GM18867 (cell line): ENCODE results near the gene CELF5.
"Not testable (repeated sequence)": the region's sequence is repeated elsewhere in the genome, so short reads cannot be mapped to it uniquely, and the experiment has no call there.

Source experiments
- ATAC-seq: cut with Tn5 transposase; IDR thresholded peaks from one replicate; pipeline ENCODE4 v1.9.1; 2021; ENCODE audit warnings: mild to moderate bottlenecking, moderate library complexity; ENCODE audit not compliant: unreplicated experiment

The CELF5 gene

GRCh38 chr19:3288437-3288836, 64.0 kb downstream of the CELF5 start:
- not testable (repeated sequence) for ATAC-seq

- ATAC-seq = no peak
Observed at GRCh38 chr19:3289971-3290569, 65.6 kb downstream of the CELF5 start.

DNA sequence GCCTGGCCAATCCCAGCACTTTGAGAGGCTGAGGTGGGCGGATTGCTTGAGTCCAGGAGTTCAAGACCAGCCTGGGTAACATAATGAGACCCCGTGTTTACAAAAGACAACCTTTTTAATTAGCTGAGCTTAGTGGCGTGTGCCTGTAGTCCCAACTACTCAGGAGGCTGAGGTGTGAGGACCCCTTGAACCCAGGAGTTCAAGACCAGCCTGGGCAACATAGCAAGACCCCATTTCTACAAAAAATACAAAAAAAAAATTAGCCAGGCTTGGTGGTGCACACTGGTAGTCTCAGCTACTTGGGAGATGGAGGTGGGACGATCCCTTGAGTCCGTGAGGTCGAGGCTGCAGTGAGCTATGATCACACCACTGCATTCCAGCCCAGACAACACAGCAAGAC, 66.4 kb downstream of the CELF5 start:
- not testable (repeated sequence) for ATAC-seq

- no peak for ATAC-seq
Observed at GRCh38 chr19:3291644-3292043, 67.2 kb downstream of the CELF5 start.

- no peak for ATAC-seq
Observed at GRCh38 chr19:3292958-3293529, 68.6 kb downstream of the CELF5 start.

DNA sequence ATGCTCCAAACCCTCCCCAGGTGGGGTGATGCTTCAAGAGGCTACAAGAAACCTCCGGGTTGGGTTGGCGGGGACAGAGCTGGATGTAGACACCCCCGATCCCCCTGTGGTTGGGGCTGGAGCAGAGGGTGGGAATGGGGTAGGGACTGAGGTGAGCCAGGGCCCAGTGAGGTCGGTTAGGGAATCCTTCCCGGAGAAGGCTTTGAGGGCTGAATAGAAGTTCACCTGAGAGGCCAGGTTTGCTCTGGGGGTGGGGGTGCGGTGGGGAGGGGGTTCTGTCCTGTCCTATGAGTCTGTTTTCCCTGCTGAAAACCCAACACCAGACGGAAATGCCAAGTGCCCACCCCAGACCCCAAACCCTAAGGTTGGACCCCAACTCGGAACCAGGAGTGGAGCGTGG, 69.1 kb downstream of the CELF5 start:
- ATAC-seq = no peak

- ATAC-seq = no peak
Observed at GRCh38 chr19:3294080-3294850, 69.8 kb downstream of the CELF5 start.

DNA sequence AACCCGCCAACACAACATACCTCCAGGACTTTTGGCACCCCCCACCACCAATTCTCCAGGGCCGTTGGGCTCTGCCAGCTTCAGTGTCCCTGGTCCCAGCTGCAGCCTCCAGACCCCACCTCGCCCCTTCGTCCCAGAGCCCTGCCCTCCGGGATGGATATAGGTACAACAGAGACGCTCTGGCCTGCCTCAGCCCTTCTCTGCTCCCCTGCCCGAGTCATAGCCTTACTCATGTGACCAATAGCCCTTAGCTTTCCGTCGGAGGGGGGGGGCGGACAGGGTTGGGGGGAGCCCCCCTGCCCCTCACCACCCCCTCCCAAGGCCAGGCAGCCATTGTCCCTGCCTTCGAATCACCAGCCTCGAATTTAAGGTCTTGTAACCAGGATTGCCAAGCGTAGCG, 71.1 kb downstream of the CELF5 start:
- ATAC-seq = no peak

GRCh38 chr19:3296034-3296433, 71.6 kb downstream of the CELF5 start:
- no peak for ATAC-seq

GRCh38 chr19:3296446-3296845, 72.0 kb downstream of the CELF5 start:
- ATAC-seq = no peak

DNA sequence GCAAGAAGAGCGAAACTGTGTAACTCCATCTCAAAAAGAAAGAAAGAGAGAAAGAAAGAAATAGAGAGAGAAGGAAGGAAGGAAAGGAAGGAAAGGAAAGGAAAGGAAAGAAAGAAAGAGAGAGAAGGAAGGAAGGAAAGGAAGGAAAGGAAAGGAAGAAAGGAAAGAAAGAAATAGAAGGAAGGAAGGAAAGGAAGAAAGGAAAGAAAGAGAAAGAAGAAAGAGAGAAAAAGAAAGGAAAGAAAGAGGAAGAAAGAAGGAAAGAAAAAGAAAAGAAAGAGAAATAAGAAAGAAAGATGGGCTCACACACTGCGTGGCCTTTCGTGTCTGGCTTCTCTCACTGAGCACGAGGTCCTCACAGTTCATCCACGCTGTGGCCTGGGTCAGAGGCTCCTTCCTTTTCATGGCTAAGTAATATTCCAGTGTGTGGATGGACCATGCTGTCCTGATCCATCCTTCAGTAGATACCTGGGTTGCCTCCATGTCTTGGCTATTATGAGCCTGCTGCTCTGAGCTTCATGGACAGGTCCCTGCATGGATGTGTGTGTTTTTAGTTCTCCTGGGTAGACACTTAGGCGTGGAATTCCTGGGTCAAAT, 74.5 kb downstream of the CELF5 start:
- no peak for ATAC-seq

DNA sequence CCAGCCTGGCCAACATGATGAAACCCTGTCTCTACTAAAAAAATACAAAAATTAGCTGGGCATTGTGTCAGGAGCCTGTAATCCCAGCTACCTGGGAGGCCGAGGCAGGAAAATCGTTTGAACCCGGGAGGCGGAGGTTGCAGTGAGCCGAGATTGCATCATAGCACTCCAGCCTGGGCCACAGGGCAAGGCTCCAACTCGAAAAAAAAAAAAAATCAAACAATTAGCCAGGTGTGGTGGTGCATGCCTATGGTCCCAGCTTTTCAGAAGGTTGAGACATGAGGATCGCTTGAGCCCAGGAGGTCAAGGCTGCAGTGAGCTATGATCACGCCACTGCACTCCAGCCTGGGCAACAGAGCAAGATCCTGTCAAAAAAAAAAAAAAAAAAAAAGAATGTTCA, 76.1 kb downstream of the CELF5 start:
- not testable (repeated sequence) for ATAC-seq

- ATAC-seq = no peak
Observed at GRCh38 chr19:3302755-3303154, 78.3 kb downstream of the CELF5 start.

DNA sequence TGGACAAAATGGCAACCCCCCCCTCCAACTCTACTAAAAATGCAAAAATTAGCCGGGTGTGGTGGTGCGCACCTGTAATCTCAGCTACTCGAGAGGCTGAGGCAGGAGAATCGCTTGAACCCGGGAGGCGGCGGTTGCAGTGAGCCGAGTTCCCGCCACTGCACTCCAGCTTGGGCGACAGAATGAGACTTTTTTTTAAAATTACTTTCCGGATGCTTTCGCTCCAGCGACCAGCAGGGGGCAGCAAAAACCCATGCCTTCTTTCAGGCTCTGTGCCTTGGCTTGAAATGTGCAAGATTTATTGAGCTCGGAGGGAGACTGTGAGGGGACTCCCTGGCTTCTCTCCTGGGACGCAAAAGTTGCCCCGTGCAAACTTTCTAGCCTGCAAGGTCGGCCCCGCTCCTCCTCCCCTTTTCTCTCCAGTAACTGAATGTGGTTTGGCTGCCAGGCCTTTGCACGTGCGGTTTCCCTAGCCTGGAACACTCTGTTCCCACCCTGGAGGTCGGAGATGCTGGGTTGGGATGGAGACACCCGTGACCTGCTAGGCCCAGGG, 80.5 kb downstream of the CELF5 start:
- no peak for ATAC-seq

DNA sequence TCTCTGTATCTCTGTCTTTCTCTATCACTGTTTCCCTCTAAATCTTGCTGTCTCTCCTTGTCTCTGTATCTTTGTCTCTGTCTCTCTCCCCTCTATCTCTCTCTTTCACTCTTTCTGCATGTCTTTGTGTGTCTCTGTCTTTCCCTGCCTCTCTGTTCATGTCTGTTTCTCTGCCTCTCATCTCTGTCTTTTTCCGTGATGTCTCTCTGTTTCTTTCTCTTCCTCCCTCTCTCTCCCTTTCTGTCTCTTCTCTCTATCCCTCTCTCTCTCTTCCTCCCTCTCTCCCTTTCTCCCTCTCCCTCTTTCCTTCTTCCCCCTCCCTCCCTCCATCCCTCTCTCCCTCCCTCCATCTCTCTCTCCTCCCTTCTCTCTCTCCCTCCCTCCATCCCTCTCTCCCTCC, 85.3 kb downstream of the CELF5 start:
- ATAC-seq = no peak

GRCh38 chr19:3310280-3310679, 85.8 kb downstream of the CELF5 start:
- no peak for ATAC-seq

DNA sequence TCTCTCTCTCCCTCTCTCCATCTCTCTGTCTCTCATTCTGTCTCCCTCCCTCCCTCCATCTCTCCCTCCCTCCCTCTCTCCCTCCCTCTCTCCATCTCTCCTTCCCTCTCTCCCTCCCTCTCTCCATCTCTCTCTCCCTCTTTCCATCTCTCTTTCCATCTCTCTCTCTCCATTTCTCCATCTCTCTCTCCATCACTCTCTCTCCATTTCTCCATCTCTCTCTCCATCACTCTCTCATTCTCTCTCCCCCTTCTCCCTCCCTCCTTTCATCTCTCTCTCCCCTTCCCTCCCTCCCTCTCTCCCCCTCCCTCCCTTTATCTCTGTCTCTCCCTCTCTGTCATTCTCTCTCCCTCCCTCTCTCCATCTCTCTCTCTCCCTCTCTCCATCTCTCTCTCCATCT, 86.2 kb downstream of the CELF5 start:
- no peak for ATAC-seq

DNA sequence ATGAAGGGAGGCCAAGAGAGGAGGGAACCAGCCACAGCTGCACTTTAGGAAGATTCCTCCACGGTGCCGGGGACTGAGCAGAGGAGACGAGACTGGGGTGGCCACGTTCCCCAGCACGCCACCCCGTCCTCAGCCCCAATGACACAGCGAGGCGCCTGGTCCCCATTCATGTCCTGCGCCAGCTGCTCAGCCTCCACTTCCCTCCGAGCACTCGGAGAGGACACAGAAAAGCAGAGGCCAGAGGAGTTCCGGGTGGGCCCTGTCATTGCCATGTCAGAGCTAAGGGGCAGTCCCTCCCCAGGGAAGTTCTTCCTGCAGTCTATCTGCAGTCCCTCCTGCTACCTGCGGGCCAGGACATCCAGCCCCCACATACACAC, 88.7 kb downstream of the CELF5 start:
- ATAC-seq = no peak

DNA sequence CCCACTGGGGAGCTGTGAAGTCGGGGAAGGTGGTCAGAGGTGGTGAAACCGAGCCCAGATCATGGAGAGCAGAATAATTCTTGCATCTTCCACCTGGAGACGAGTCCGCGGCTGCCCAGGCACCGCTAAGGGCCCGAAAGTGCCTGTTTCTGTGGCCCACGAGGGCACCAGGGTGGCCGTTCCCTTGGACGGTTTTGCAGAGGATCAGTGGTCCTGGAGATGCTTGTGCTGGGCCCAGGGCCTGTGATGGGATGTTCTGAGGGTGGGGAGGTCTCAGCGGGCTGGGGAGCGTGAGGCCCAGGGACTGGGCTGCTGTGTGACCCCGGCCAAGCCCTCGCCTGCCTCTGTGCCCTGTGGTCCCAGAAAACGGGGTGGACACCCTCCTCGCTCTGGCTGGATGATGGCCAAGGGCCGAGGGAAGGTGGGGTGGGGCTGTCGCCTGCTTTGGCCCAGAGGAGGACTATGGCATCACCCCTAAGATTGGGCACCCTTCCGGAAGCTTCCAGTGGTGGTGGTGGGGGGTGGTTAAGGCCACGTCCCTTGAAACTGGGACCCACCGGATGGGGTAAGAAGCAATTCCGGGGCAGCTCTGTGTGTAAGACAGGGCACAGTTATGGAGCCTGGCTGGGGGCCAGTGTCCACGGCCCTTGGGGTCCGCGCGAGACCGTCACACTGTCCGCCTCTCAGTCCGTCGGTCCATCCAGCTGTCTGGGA, 90.7 kb downstream of the CELF5 start:
- ATAC-seq = no peak

DNA sequence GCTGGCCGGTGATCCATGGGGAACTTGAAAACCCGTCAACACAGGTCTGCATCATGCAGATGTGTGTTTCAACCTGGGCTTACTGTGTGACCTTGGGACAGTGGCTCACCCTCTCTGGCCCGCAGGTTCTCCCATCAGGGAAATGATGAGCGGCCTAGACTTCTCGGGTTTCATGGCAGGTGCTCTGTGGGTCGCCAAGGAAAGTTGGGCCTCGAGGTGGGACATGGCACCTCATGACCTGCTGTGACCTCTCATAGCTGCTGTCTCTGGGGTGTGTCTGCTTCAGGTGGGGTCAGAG, 91.2 kb downstream of the CELF5 start:
- ATAC-seq = no peak

DNA sequence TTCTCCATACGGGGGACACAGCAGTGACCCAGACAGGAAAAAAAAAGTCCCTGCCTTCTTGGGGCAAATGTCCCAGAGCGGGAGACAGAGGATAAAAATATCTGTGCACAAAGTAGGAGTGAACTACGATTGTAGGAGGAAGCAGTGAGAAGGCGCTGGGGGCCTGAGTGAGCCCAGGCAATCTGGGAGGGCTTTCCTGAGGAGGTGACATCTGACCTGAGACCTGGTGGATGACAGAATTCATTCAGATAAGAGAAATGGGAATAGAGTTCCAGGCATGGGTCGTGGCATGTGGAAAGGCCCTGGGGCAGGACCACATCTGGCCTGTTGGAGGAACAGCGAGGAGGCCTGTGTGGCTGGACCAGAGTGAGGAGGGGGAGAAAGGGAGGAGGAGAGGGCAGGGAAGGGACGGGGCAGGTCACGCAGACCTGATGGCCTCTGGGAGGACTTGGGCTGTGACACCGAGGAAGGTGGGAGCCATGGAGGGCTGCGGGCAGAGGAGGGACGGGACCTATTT, 91.7 kb downstream of the CELF5 start:
- no peak for ATAC-seq
